B cell (primary cell): ENCODE results near the gene TMEM163. TPM values are rescaled to one million over a fixed set of nuclear protein-coding genes. Genes with fewer than 3 reads are reported as not detected.

Experiments used
- ATAC-seq: fragments of 200-7000 bp; cut with Tn5 transposase; one replicate; pipeline ENCODE4 v1.10.0; 2021; ENCODE audit warnings: low read depth, mild to moderate bottlenecking, moderate number of reproducible peaks, moderate library complexity
- CTCF ChIA-PET: fragments of 350-600 bp; sonication (Branson Sonifier 250); formaldehyde crosslinking; loops from one replicate; lab custom pipeline; 2021; ENCODE audit warnings: antibody characterized with exemption, inconsistent platforms; lab: Charles Lee
- POLR2A ChIA-PET: fragments of 350-600 bp; sonication (Branson Sonifier 250); formaldehyde crosslinking; loops from one replicate; lab custom pipeline; 2021; ENCODE audit warnings: antibody characterized with exemption; lab: Charles Lee
- DNase-seq: peaks from one replicate; pipeline ENCODE4 v3.0.0; 2013
- H2AFZ ChIP-seq: 2 replicates; pipeline ENCODE4 v1.6.1; 2012; ENCODE audit warnings: mild to moderate bottlenecking, low read depth, low read length; ENCODE audit not compliant: insufficient read depth, poor library complexity, severe bottlenecking
- H3K27ac ChIP-seq, 2 donors: 1 replicate in 1 of 2; 2 replicates in 1 of 2; pipeline ENCODE4 v1.5.1; 2012 to 2013; ENCODE audit warnings: low read length in 2 of 2, mild to moderate bottlenecking in 2 of 2, moderate library complexity in 1 of 2
- H3K27me3 ChIP-seq, 4 experiments: fragments of 200-600 bp in 1 of 4; sonication (generic) in 1 of 4; replicated peaks in 1 of 4; 1 replicate in 2 of 4; 2 replicates in 2 of 4; pipeline versions ENCODE4 v1.6.1 to v1.7.0; 2013 to 2016; ENCODE audit warnings: low read length in 3 of 4, mild to moderate bottlenecking in 2 of 4, mixed read lengths in 1 of 4, moderate library complexity in 1 of 4; ENCODE audit not compliant: insufficient read depth in 4 of 4, control insufficient read depth in 3 of 4; ENCODE audit errors: control extremely low read depth in 1 of 4
- H3K36me3 ChIP-seq, 2 experiments: replicated peaks in 1 of 2; 1 replicate in 1 of 2; 2 replicates in 1 of 2; pipeline versions ENCODE4 v1.6.1 to v1.7.1; 2013; ENCODE audit warnings: low read length in 1 of 2; ENCODE audit not compliant: insufficient read depth in 2 of 2, control insufficient read depth in 1 of 2; ENCODE audit errors: control extremely low read depth in 1 of 2, extremely low read depth in 1 of 2
- H3K4me1 ChIP-seq, 2 donors: fragments of 200-600 bp in 1 of 2; sonication (generic) in 1 of 2; 1 replicate in 1 of 2; 2 replicates in 1 of 2; pipeline versions ENCODE4 v1.5.1 to v1.6.1; 2013 to 2017; ENCODE audit warnings: low read length in 2 of 2; ENCODE audit not compliant: control insufficient read depth in 2 of 2, insufficient read depth in 2 of 2
- H3K4me2 ChIP-seq: replicated peaks from 2 replicates; pipeline ENCODE3; 2012; ENCODE audit warnings: mild to moderate bottlenecking, low read depth, low read length; ENCODE audit not compliant: poor library complexity, severe bottlenecking
- H3K4me3 ChIP-seq, 5 experiments: fragments of 200-600 bp in 1 of 5; sonication (generic) in 1 of 5; 1 replicate in 3 of 5; 2 replicates in 2 of 5; pipeline versions ENCODE4 v1.5.1 to v1.7.0; 2011 to 2016; ENCODE audit warnings: low read length in 4 of 5, mild to moderate bottlenecking in 4 of 5, low read depth in 2 of 5, control low read depth in 1 of 5, moderate library complexity in 1 of 5; ENCODE audit not compliant: insufficient read depth in 1 of 5; ENCODE audit errors: control extremely low read depth in 1 of 5, extremely low read depth in 1 of 5
- H3K79me2 ChIP-seq: fragments of 200-600 bp; sonication (generic); one replicate; pipeline ENCODE4 v1.6.0; 2016; ENCODE audit warnings: low read length; ENCODE audit not compliant: control insufficient read depth, insufficient read depth
- H3K9ac ChIP-seq: fragments of 200-600 bp; sonication (generic); 2 replicates; pipeline ENCODE4 v1.6.1; 2017; ENCODE audit warnings: mild to moderate bottlenecking, low read length, moderate library complexity
- H3K9me3 ChIP-seq, 3 donors: one replicate each; pipeline versions ENCODE4 v1.6.1 to v1.7.1; 2013; ENCODE audit warnings: low read length in 2 of 3; ENCODE audit not compliant: control insufficient read depth in 2 of 3, insufficient read depth in 1 of 3; ENCODE audit errors: control extremely low read depth in 1 of 3
- H4K20me1 ChIP-seq: 2 replicates; pipeline ENCODE4 v1.6.0; 2012; ENCODE audit warnings: mild to moderate bottlenecking, low read length; ENCODE audit not compliant: insufficient read depth, control insufficient read depth, poor library complexity, severe bottlenecking
- H3K27ac Mint-ChIP-seq: one replicate; pipeline ENCODE4 v1.8.0; 2021; ENCODE audit warnings: mixed read lengths
- H3K27me3 Mint-ChIP-seq: one replicate; pipeline ENCODE4 v1.8.0; 2021; ENCODE audit warnings: mixed read lengths
- H3K4me1 Mint-ChIP-seq: one replicate; pipeline ENCODE4 v1.8.0; 2021; ENCODE audit warnings: mixed read lengths
- H3K4me3 Mint-ChIP-seq: one replicate; pipeline ENCODE4 v1.8.0; 2021; ENCODE audit warnings: mixed read lengths
- H3K9me3 Mint-ChIP-seq: one replicate; pipeline ENCODE4 v1.8.0; 2022; ENCODE audit warnings: mixed read lengths; ENCODE audit not compliant: insufficient read depth
- CTCF ChIP-seq: fragments of 200-600 bp; IDR thresholded peaks from one replicate; pipeline ENCODE4 v1.8.0; 2022; ENCODE audit warnings: antibody characterized with exemption, mild to moderate bottlenecking
- EZH2 ChIP-seq: IDR thresholded peaks from 2 replicates; pipeline ENCODE4 v1.6.1; 2012; ENCODE audit warnings: borderline replicate concordance, low read depth, mild to moderate bottlenecking, moderate library complexity, low read length; ENCODE audit not compliant: insufficient read depth, poor library complexity, severe bottlenecking
- WGBS: methylation state at CpG from one replicate; pipeline ENCODE4 v1.1.5; 2013; ENCODE audit warnings: missing lambda C conversion rate; ENCODE audit not compliant: insufficient coverage; 5-methylcytosine and 5-hydroxymethylcytosine counted together
- intact Hi-C: fragments of 100-400 bp; cut with micrococcal nuclease; formaldehyde crosslinking; loops from one replicate; pipeline ENCODE4 v1.10.0; 2022
- polyA plus RNA-seq: library from polyadenylated mRNA; depleted of rRNA; stranded (reverse); fragments of >200 nt; gene quantifications from 2 replicates; pipeline ENCODE4 v1.2.3, GENCODE V29; 2012
- total RNA-seq, 2 donors: library from RNA; stranded (reverse); fragments of 120-200 nt in 1 of 2; gene quantifications; 1 replicate in 1 of 2; 2 replicates in 1 of 2; pipeline versions ENCODE4 v1.2.3 to v1.2.4, GENCODE V29; 2013 to 2022

Gene TMEM163
- total and polyA plus RNA-seq, 2 donors (not counting 1 experiment from before 2014, with no cell fraction given), result 2.6 to 5.6 TPM

GRCh38 chr2:134457765-134458472 lies 260.9 kb downstream of the TMEM163 start:
- H3K27ac ChIP-seq, result no peak overlapping the region
- H3K36me3 ChIP-seq, result peaks cover 0 to 19% of the 10 kb centered on the region in 2 experiments
- Mint-ChIP-seq H3K27ac (peak overlapping the region; percentile 53), H3K27me3 (no peaks in the 10 kb centered on the region), H3K4me1 (peaks cover 3% of the 10 kb centered on the region), H3K9me3 (no peaks in the 10 kb centered on the region), H3K4me3 (no peak overlapping the region)
- intact Hi-C loops, result no loop called here
- H3K79me2 ChIP-seq, result no peaks in the 10 kb centered on the region
- POLR2A ChIA-PET, result no interaction called here
- no peak overlapping the region for H2AFZ ChIP-seq
- no peaks in the 10 kb centered on the region for H3K27me3 ChIP-seq
- H3K9ac ChIP-seq, result no peak overlapping the region
- WGBS, result 86% methylated on average over 12 of the region's 18 CpGs
- peaks cover 4% of the 10 kb centered on the region for H4K20me1 ChIP-seq
- peaks cover 0 to 3% (median 0%) of the 10 kb centered on the region in 3 donors for H3K9me3 ChIP-seq
- H3K4me2 ChIP-seq, result no peak overlapping the region
- no peak overlapping the region for H3K4me3 ChIP-seq
- ATAC-seq (no peak), DNase-seq (no peak)
- H3K4me1 ChIP-seq, result no peaks in the 10 kb centered on the region
- CTCF ChIA-PET, result no interaction called here
- no peak for TF ChIP-seq EZH2
- no peak for TF ChIP-seq CTCF

- Histone ChIP-seq H3K9ac (no peak overlapping the region), H4K20me1 (peaks cover 4% of the 10 kb centered on the region), H3K27ac (no peak overlapping the region), H3K9me3 (peaks cover 0 to 3% (median 0%) of the 10 kb centered on the region in 3 donors), H3K4me3 (no peak overlapping the region), H3K36me3 (peaks cover 0 to 25% of the 10 kb centered on the region in 2 experiments), H3K4me2 (no peak overlapping the region), H2AFZ (no peak overlapping the region), H3K27me3 (no peaks in the 10 kb centered on the region), H3K79me2 (no peaks in the 10 kb centered on the region), H3K4me1 (no peaks in the 10 kb centered on the region)
- TF ChIP-seq CTCF (no peak), EZH2 (no peak)
- ChIA-PET POLR2A (no interaction called here), CTCF (no interaction called here)
- Mint-ChIP-seq H3K4me1 (peaks cover 3% of the 10 kb centered on the region), H3K4me3 (no peak overlapping the region), H3K9me3 (no peaks in the 10 kb centered on the region), H3K27ac (no peak overlapping the region), H3K27me3 (no peaks in the 10 kb centered on the region)
- ATAC-seq, result no peak
- 92% methylated on average over 7 of the region's 7 CpGs for WGBS
- intact Hi-C loops, result no loop called here
- no peak for DNase-seq
Observed at GRCh38 chr2:134457353-134457752, 261.4 kb downstream of the TMEM163 start.
